ENCODE results near the gene EN2.

EN2 gene

GRCh38 chr7:155451840-155452239, 6.1 kb upstream of the EN2 start:
- no peak for DNase-seq

GRCh38 chr7:155452505-155453295, 5.2 kb upstream of the EN2 start:
- DNase-seq, result no peak

GRCh38 chr7:155453296-155454182, 4.4 kb upstream of the EN2 start:
- DNase-seq, result no peak

GRCh38 chr7:155454183-155455112, 3.5 kb upstream of the EN2 start:
- DNase-seq, result no peak

GRCh38 chr7:155455132-155455693, 2.7 kb upstream of the EN2 start:
- DNase-seq, result no peak

GRCh38 chr7:155455776-155456737, 1.9 kb upstream of the EN2 start:
- DNase-seq, result no peak

- DNase-seq, result peak; percentile 53
Observed at GRCh38 chr7:155456738-155457543, 988 bp upstream of the EN2 start.

GRCh38 chr7:155457544-155458110, 302 bp upstream of the EN2 start:
- DNase-seq, result no peak

- DNase-seq, result no peak
Observed at GRCh38 chr7:155458878-155459699, 1.2 kb downstream of the EN2 start.

- DNase-seq, result no peak
Observed at GRCh38 chr7:155459700-155460461, 2.0 kb downstream of the EN2 start.

- no peak for DNase-seq
Observed at GRCh38 chr7:155460926-155461613, 3.1 kb downstream of the EN2 start.

- DNase-seq, result no peak
Observed at GRCh38 chr7:155461631-155462030, 3.7 kb downstream of the EN2 start.

GRCh38 chr7:155462163-155462735, 4.3 kb downstream of the EN2 start:
- DNase-seq, result no peak

- no peak for DNase-seq
Observed at GRCh38 chr7:155463114-155463811, 5.3 kb downstream of the EN2 start.

GRCh38 chr7:155464183-155464582, 6.3 kb downstream of the EN2 start:
- DNase-seq, result no peak

- no peak for DNase-seq
Observed at GRCh38 chr7:155464948-155465739, 7.2 kb downstream of the EN2 start.
